Glomerular visceral epithelial cell (primary cell): ENCODE data around the gene ASGR2.
"Not testable (repeated sequence)": the region's sequence is repeated elsewhere in the genome, so short reads cannot be mapped to it uniquely, and the experiment has no call there.

Source experiments
- DNase-seq: peaks from one replicate; pipeline ENCODE4 v3.0.0-alpha.2; 2016; ENCODE audit errors: extremely low spot score

ASGR2 gene, protein sequence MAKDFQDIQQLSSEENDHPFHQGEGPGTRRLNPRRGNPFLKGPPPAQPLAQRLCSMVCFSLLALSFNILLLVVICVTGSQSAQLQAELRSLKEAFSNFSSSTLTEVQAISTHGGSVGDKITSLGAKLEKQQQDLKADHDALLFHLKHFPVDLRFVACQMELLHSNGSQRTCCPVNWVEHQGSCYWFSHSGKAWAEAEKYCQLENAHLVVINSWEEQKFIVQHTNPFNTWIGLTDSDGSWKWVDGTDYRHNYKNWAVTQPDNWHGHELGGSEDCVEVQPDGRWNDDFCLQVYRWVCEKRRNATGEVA

DNA sequence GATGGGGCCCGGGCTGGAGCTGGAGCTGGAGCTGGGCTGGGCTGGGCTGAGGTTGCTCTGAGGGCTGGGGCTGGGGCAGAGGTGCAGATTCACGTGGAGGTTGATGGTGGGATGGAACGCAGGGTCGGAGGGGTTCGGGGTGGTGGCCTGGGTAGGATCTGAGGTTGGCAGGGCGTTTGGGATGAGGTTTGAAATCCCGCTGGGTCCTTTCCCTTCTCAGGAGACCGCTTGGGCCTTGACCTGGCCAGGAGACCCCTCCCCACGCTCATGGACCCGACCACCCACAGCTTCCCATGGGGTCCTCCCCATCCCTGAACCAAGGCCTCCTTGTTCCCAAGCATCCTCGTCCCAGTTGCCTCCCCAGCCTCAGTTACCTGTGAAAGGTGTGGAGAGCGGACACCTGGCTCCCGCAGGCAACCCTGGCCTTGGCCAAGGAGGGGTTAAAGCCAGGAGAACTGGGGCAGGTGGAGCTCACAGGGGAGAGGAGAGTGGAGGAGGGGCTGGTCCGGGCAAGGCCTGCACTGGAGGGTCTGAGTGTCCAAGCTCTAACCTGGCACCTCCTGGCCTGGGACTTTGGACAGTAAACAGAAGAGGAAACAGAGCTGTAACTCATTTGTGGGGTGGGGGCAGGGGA lies at the start of gene ASGR2:
ASGR2 (minus strand) TSS at position 582 of the 634 bp plus-strand sequence. CDS start 582 bp downstream, outside the sequence.
- no peak for DNase-seq

DNA sequence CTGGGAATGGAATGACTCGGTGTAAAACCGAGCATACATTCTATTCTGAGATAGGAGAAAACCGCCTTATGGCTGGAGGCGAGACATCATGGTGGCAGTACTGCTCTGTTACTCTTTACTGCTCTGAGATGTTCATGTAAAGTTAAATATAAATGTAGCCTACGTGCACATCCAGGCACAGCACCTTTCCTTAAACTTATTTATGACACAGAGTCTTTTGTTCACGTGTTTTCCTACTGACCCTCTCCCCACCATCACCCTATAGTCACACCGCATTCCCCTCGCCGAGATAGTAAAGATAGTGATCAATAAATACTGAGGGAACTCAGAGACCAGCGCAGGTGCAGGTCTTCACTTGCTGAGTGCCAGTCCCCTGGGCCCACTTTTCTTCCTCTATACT lies 44.9 kb upstream of the ASGR2 start:
- DNase-seq = not testable (repeated sequence)

DNA sequence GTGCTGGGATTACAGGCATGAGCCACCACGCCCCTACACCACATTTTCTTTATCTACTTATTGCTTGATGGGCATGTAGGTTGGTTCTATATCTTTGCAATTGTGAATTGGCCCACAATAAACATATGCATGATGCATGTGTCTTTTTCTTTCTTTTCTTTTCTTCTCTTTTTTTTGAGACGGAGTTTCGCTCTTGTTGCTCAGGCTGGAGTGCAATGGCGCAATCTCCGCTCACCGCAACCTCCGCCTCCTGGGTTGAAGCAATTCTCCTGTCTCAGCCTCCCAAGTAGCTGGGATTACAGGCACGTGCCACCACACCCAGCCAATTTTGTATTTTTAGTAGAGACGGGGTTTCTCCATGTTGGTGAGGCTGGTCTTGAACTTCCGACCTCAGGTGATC lies 43.8 kb upstream of the ASGR2 start:
- not testable (repeated sequence) for DNase-seq

DNA sequence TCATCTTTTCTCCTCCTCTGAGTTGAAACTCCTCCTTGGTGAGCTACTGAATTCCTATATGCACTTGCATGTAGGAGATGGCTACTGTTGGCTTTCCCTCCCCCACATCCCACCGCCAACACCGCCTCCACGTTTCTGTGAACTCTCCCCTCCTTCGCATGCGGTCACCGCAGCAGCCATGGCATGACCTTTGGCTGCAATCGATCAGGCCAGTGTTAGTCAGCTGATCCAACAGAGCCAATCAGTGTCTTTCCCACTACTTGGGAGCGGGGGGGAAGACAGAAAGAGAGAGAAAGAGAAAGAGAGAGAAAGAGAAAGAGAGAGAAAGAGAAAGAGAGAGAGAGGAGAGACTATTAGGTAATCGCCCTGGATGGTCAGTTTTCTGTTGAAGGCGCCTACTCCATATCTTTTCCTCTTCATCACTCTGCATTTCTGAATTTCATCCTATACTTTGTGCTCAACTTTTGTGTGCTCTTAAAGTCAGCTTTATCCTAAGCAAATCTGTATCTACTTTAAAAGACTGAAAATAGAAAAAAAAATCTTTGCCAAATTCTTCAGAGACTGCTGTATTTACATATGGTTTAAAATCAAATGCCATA lies 41.8 kb upstream of the ASGR2 start:
- no peak for DNase-seq

DNA sequence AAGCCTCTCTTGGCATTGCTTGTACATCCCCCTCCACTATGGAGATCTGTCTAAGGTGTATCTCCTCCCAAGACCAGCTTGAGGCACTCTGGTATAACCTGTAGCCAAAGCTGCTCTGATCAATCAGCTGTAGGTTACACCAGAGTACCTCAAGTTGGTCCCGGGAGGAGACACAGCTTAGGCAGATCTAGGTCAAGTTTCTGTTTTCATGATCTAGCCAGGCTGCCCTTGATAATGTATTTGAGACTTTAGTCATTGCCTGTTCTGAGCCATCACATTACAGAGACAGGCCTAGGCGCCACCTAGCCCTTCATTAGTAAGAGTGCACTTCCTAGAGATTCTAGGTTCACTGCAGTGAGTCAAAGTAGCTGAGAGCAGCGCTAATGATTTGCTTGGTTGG lies 33.1 kb upstream of the ASGR2 start:
- DNase-seq = no peak

DNA sequence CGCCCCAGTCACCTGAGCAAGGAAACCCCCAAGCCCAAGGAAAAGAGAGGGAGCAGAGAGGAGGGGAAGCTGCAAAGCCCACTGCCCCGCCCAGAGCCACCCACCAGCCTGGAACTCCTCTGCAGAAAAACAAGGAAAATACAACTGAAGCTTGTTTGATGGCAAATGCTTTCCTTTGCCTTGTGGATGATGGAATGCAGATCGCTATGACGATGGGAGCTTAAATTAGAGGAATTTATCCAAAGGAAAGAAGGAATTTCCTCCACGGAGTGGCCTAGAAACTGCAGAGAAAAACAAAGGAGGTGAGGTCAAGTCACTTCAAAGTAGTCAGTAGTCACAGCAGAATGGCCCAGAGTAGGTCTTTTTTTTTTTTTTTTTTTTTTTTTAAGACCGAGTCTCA lies 31.5 kb upstream of the ASGR2 start:
- no peak for DNase-seq

DNA sequence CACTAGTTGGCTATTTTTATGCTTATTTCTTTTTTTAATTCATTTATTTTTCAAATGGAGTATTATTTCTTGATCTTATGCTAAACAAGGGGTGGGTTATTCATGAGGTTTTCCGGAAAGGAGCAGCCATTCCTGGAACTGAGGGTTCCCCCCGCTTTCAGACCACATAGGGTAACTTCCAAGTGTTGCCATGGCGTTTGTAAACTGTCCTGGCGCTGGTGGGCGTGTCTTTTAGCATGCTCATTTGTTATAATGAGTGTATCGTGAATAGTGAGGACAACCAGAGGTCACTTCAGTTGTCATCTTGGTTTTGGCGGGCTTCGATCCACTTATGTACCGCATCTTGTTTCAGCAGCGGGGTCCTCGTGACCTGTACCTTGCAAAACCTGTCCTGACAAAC lies 29.6 kb upstream of the ASGR2 start:
- DNase-seq = no peak

DNA sequence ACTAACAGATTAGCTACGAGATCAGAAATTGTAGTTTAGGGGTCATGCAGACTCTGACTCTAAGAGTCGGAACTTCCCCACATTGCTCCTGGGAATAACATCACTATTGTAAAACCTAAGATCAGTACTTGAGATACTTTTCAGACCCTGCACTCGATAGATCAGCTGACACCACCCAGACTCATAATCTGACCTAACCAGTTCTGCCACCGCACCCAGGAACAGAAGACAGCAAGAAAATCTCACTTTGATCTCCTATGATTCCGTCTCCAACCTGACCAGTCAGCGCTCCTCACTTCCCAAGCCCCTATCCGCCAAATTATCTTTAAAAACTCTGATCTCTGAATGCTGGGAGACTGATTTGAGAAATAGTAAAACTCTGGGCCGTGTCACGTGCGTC lies 27.2 kb upstream of the ASGR2 start:
- no peak for DNase-seq

DNA sequence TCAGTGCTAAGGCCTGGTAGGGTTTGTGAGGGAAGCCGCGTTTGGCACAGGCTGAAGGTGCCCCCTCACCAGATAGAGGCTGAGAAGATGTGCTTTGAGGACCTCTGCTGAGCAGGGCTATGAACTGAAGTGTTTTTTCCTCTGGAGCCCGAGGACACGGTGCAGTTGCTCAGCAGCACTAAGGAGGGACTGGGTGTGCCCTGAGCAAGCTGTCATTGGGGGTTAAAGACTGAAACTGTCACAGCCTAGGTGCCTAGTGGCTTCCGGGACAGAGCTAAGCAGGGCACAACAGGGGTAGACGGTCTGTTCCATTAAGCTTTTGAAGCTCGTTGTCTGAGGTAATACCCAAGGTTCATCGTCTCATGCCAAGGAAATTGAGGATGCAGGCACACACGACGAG lies 24.8 kb upstream of the ASGR2 start:
- no peak for DNase-seq

DNA sequence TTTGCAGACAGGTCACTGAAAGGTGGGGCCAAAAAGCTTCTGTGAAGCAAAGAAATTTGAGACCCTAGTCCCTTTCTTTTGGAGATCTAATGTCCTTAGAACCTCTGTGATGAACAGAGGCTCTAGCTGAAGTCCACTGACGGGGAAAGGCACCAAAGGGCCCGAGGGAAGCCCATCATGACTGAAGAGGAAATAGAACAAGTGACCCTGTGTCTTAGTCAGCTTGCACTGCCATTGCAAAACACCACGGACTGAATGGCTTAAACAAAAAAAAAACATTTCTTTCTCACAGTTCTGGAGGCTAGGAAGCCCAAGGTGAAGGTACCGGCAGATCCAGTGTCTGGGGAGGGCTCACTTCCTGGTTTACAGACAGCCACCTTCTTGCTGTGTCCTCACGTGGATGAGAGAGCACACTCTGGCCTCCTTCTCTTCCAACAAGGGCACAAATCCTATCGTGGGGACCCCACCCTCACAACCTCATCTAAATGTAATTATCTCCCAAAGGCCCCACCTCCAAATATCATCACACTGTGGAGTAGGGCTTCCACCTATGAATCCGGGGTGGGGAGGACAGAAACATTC lies 24.3 kb upstream of the ASGR2 start:
- no peak for DNase-seq

DNA sequence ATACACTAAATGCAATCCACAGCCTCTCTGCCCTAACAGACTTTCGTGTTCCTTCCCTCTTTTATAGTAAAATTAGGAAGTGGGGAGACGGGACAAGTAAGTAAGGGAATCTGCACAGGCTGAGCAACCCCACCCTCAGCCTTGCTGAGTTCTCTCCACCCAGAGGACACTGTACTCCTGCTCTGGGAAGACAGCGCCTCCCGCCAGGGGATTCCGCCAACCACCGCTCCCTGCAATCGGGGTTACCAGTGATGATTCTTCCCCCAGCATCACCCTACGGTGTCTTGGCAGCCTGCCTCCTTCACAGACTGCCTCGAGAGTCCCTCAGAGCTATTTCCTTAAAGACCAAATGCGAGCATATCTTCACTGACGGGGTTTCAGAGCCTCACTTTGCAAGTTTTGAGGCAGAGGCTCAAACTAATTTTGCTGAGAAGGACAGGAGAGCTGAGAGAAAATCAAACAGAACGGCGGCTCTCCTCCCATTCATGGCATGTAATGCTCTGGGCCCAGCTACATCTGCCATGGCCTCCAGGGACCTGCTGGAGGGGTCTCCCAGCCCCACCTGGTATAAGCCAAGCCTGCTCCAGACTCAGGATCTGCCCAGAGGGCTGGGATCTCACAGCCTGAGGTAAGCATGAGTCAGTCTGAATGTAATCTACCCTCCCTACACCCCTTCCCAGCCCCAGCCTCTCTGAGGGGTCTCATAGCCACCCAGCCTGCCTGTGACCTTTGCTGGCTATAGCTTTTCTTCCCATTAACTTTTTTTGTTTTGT lies 22.7 kb upstream of the ASGR2 start:
- DNase-seq = no peak

DNA sequence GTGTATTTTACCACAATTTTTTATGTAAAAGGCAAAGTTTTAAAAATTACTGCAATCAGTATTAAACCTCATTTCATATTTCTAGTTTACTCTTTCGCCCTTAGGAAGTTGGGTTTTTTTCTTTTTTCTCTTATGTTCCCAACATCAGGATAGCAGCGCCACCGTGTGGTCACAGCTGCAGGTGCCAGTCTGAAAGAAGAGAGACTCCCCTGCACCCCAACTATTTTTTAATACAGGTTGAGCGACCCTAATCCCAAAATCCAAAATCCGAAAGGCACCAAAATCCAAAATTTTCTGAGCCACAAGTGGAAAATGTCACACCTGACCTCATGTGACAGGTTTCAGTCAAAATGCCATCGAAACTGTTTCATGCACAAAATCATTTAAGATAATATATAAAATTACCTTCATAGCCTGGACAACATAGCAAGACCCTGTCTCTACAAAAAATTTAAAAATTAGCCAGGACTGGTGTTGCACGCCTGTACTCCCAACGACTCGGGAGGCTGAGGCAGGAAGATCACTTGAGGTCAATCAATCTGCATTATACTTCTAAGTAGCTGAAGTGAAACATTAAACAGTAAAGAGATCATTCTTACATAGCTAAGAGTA lies 21.8 kb upstream of the ASGR2 start:
- DNase-seq = peak; percentile 61

DNA sequence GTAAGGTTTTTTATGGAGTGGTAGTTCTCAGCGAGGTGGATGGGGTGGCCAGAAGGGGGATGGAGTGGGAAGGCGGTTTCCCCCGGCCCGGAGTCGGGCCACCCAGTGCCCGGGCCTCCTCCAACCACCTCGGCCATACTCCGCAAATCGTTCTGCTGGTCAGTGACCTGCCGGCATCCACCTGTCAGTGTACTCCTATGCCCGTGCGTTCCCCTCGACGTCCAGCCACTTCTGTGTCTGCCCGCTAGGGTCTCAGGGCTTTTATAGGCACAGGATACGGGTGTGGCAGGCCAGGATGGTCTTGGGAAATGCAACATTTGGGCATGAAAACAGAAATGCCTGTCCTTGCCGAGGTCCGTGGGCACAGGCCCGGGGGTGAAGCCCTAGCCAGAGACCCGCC lies 19.3 kb upstream of the ASGR2 start:
- DNase-seq = no peak

DNA sequence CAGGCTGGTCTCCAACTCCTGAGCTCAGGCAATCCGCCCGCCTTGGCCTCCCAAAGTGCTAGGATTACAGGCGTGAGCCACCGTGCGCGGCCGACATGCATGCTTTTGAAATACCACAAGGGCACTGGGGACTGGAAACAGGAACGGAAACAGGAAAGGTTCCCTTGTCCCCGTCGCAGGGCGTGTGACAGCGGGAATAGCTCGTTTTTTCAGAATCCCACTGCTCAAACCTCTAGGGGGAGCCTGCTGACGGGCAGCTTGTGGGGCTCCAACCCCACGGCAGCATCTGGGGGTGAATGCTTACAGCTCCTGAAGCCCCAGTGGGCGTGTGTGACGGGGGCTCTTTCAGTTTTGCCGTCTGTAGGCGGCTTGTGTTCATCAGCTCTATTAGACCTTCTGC lies 18.8 kb upstream of the ASGR2 start:
- no peak for DNase-seq

DNA sequence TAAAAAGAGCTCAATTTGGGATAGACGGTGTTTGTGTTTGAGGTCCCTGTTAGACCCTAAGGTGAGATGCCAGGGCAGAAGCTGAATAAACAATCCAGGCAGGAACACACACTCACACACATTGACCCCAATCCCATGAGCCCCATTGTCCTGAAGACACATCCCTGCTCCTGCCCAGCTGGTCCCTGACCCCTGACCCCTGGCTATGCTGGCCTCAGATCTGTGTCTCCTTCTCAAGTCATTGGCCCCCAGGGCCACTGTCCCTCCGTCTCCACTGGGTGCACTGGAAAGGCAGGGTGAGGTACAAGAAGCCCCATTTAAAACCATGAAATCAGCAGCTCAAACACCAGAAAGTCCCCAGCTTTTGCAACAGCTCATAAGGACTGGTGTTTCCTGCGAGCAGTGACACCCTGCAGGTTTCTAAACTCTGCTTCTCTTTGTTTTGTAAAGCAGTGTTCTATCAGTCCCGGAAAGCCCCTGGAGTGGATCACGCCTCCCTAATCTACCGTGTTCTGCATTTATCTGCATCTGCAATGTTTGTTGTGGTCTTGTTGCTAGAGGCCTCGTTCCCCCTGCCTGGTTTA lies 18.0 kb upstream of the ASGR2 start:
- no peak for DNase-seq

DNA sequence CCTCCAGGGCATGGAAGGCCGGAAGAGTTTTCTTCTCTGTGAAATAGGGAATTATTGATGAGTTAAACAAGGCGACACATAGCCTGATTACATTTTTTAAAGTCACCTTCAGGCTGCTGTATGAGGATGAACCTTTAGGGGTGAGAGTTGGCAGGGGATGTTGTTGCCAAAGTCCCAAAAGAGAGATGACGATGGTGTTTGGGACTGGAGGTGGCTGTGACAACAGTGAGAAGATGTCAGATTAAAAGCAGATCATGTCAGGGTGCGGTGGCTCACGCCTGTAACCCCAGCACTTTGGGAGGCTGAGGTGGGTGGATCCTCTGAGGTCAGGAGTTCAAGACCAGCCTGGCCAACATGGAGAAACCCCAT lies 16.8 kb upstream of the ASGR2 start:
- no peak for DNase-seq

DNA sequence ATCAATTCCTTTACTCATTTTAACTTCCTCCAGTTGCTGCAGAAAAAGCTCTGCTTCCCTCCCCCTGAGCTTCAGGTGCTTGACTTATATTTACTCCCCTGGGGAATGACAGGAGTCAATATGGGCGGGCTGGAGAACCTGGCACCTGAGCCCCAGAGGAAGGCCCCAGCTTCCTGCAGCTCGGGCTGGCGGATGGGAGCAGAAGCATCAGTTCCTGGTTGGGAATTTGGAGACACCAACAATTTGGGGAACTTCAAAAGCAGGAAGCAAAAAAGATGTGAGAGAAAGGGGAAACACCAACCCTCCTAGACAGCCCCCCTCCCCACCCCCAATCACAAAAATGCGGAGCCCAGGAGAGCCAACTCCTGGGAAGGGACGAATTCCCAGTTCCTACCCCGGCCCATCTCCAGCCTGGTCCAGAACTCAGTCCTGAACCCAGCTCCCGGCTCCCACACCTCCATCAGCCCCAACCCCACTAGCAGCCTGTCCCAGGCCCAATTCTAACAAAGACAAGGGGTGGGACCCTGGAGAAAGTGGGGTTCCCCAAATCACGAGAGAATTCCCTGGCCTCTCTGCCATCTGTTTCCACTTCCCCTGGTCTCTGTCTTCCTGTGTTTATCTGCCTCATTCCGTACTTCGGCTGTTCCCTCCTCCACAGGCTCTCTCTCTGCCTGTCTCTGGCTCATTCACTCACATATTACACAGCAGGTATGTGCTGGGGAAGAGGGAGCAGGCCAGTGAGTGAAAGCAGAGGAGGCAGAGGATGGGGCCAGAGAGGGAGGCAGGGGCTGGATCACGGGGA lies 16.2 kb upstream of the ASGR2 start:
- no peak for DNase-seq

DNA sequence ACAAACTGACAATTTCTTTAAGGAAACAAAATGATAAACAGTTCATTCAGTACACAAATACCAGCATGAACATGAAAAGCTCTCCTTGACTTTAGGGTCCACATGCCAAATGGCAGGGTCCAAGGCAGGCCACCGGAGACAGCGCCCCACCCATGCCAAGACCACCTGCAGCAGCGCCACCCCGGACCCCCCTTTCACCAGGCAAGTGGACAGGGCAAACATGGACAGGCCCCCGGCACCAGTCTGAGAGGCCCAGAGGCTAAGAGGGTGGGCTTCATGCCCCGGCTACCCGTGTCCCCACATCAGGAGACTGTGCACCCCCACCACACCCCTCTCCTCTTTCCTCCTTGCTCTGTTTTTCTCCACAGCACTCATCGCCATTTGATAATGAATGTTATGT lies 14.7 kb upstream of the ASGR2 start:
- no peak for DNase-seq

DNA sequence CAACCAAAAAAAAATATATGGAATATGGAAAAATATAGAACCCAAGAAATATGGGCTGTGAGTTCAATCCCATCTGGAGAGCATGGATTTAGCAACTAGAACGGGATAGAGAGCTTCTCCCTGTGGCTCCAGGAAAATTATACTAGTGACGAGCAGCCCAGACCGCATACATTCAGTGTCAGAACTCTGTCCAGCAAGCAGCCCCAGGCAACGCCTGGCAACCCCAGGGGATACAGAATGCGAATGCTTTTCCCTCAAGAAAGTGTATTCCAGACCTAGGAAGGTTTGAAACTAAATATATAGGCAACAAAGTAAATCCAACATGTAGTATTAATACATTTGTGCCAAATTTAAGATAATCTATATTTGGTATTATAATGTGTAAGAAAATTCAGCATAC lies 13.5 kb upstream of the ASGR2 start:
- DNase-seq = no peak

DNA sequence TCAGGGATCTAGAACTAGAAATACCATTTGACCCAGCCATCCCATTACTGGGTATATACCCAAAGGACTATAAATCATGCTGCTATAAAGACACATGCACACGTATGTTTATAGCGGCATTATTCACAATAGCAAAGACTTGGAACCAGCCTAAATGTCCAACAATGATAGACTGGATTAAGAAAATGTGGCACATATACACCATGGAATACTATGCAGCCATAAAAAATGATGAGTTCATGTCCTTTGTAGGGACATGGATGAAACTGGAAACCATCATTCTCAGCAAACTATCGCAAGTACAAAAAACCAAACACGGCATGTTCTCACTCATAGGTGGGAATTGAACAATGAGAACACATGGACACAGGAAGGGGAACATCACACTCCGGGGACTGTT lies 12.9 kb upstream of the ASGR2 start:
- not testable (repeated sequence) for DNase-seq

DNA sequence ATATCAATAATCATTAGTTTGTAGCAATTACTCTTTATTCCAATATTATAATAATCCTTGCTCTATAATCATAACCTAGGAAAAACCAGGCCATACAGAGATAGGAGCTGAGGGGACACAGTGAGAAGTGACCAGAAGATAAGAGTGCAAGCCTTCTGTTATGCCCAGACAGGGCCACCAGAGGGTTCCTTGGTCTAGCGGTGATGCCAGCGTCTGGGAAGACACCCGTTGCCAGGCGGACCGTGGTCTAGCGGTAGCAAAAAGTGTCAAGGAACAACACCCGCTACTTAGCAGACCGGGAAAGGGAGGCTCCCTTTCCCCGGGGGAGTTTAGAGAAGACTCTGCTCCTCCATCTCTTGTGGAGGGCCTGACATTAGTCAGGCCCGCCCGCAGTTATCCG lies 11.8 kb upstream of the ASGR2 start:
- DNase-seq = not testable (repeated sequence)
